ENCODE results near the gene OR2A25.

The OR2A25 gene

DNA sequence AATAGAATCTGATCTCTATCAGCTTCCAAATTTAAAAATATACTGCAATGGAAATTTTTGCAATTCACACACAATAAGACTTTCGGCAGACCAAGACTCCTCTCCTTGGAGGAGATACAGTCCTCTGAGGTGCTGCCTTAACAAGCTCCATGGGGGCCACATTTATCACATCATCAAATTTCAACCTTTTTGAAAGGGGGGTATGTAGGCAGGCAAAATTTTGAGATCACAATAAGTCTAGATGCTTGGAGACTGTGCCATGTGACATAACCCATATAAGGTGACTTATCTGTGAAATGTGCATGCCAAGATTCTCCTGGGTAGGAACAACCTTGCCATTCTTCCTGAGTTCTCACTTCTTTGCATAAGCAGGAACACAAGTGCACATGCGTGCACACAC lies 16.4 kb downstream of the OR2A25 start, which contains the start of gene OR2A12:
Gene OR2A12, plus strand, starts transcription at position 301 of the 400 bp plus-strand sequence. CDS start 8,830 bp downstream, outside the sequence.
- no peak for DNase-seq

DNA sequence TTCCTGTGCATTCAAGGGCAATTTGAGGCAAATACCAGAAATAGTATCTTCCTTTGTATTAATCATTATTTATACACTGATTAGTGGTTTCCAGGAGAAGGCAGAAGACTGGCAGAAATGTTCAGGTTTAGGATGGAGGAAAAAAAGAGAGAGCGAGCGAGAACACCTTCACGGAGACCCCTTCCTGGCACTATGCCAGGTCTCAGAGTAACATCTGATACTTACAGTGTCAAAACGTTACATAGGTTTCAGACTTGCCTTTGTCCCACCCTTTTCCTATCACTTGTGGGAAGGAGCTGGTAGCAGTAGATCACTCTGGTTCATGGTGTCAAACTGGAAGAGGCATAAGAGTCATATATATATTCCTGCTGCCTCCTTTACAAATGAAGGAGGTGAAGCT lies 17.1 kb downstream of the OR2A25 start:
- DNase-seq, result no peak

DNA sequence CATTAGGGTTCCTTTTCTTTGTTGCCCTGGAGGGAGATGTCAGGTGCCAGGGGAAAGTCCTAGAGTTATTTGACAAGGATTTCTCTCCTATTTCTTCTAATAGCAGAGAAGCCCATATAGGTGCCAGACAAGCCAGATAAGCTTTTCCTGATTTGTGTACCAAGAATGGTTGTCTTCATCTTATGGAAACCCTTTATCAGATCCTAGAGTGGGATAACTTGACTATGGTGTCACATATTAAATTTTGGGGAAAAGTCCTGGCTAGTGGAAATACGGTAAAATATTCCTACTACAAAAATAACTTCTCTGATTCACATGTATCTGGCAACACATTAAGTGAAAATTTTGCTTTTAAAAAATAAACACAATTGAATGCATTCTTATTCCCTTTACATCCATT lies 17.6 kb downstream of the OR2A25 start:
- DNase-seq, result no peak

DNA sequence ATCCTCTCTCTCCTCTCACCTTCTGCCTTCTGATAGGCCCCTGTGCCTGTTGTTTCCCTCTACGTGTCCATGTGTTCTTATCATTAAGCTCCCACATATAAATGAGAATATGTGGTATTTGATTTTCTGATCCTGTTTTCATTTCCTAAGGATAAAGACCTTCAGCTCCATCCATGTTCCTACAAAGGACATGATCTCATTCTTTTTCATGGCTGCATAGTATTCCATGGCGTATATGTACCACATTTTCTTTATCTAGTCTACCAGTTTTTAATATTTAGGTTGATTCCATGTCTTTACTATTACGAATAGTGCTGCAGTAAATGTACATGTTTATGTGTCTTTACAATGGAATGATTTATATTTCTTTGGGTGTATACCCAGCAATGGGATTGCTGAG lies 21.1 kb downstream of the OR2A25 start:
- no peak for DNase-seq

DNA sequence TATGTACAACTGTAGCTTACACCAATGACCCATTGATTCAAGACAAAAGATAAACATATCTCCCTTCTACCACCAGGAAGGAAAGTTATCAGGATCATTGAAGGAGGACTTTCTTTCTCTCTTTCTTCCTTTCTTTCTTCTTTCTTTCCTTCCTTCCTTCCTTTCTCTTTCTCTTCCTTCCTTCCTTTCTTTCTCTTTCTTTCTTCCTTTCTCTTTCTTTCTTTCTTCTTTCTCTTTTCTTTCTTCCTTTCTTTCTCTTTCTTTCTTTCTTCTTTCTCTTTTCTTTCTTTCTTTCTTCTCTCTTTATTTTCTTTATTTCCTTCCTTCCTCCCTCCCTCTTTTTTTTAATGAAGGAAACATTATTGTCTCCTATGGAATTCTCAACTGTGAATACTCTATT lies 29.2 kb downstream of the OR2A25 start:
- no peak for DNase-seq

DNA sequence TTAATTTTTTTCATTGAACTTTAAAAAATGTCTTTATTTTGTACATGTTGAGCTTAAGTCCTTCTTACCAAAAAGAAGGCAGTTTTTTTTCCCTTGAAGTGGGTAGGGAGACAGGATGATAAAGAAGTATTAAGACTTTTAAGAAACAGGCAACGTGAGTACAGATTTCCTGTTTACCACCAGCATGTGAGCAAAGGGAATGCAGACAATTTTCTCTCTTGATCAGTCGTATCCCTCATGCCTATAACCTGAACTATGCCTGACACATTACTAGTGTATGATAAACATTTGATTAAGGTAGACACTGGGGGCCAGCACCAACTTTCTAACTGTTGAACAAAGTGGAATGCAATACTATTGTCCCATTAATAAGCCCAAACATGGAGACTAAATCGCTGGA lies 31.0 kb downstream of the OR2A25 start:
- no peak for DNase-seq

DNA sequence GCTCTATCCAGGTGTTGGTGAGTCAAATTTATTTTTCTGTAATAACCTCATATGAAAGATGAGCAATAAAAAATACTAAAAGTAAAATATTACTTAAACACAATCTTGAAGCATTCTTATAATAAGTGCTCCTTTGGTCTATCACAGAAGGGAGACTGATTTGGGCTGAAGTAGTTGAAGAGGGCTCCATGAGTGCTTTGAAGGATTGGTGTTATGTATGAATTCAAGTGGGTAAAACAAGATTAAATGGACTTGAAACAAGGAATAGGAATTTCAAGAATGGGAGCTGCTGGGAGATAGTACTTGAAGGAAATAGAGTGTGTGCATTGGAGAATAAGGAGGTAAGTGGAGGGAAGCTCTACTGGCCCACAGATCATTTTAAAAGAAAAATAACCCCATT lies 32.4 kb downstream of the OR2A25 start:
- DNase-seq, result no peak

DNA sequence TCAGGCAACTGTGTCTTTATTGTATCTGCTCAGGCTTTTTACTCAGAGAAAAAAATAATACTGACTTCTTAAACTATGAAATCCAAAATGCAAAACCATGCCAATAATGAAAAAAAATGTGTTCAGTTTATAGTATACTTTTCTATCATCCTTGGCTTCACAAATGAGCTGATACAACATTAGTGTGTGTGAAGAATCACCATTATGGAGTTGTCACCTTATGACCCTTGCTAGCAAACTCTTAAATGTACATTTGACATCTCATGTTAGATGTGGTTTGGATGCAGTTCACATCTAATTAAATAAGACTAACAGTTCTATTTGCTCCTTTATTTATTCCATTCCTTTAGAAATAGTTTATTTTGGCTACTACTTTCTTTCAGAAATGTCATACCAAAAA lies 35.6 kb downstream of the OR2A25 start:
- no peak for DNase-seq

DNA sequence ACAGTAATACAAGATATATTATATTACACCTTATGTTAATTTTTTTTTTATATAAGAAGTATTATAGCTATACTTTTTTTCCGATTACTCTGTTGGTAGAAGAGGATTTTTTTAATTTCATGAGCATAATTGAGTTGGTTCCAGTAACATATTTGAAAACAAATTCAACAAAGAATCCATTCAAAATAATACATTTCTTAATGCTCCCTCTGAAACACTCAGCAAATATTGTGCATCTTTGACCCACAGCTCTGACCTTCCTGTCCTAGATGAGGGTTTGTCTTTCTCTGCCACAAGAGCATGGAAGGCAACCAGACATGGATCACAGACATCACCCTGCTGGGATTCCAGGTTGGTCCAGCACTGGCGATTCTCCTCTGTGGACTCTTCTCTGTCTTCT lies 39.7 kb downstream of the OR2A25 start, which contains the start of gene OR2A2:
Gene OR2A2, plus strand, starts transcription at position 301 of the 400 bp plus-strand sequence. Its CDS starts 0 bp downstream, at position 301.
- no peak for DNase-seq

DNA sequence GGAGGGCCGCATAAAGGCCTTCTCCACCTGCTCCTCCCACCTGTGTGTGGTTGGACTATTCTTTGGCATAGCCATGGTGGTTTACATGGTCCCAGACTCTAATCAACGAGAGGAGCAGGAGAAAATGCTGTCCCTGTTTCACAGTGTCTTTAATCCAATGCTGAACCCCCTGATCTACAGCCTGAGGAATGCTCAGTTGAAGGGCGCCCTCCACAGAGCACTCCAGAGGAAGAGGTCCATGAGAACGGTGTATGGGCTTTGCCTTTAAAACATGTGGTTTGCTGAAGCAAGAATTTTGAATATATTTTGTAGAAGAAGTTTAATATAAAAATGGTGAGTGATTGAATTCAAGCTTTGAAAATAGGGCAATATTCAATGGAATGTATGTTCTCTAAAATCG lies 40.7 kb downstream of the OR2A25 start:
- no peak for DNase-seq

DNA sequence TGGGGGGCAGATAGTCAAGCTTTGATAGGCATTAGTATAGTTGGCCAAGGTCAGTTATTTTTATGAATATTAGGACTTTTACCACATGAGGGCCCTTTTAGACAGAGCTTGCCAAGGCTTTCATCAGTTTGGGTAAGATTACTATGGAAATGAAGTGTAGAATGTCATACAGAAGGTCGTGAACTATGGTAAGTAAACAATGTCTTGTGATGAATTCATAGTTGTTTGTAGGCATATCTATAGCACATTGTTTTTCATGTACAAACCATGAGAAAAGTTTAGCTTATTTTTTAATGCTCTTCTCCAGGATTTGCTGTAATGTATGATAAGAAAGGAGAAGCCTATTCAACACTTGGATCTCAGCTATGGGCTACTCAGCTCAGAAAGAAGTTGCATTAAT lies 44.0 kb downstream of the OR2A25 start:
- no peak for DNase-seq

DNA sequence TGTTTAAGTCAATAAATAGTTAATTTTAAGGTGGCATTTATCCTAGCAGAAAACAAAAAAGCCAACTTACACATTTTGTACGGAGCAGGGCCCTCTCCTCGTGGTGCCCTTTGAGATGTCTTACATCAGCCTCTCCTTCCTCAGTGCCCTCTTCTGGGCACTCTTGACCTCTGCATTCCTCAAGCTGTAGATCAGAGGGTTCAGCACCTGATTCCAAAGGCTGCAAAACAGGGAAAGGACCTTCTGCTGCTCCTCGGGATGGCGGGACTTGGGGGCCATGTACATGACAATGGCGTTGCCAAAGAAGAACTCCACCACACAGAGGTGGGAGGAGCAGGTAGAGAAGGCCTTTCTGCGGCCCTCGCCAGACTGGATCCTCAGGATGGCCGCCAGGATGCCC lies 48.7 kb downstream of the OR2A25 start:
- DNase-seq, result no peak

DNA sequence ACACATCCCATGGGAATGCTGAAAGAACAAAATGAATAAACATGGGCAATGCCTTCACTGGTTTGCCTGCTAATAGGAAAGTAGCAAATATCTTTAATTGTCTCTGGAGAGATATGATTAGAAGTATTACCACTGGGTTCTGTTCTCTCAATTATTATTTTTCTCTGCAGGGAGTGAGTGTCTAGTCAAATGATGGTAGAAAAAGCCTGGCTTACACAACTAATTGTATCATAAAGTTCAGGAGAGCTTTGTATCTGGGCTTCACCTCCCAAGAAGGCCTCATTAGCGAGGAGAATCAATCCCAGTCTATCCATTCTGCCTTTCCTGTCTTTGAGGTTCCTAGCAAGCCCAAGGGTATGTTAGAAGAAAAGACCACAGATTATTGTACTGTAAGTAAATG lies 53.3 kb downstream of the OR2A25 start, which contains the start of gene OR2A14:
Gene OR2A14, plus strand, starts transcription at position 301 of the 400 bp plus-strand sequence. CDS start 5,937 bp downstream, outside the sequence.
- no peak for DNase-seq
